ENCODE results near the gene ACSL1.
A peak's percentile ranks its signal among the peaks of the same experiment; 100 is the strongest.
"Not testable (repeated sequence)": the region's sequence is repeated elsewhere in the genome, so short reads cannot be mapped to it uniquely, and the experiment has no call there.

The ACSL1 gene

DNA sequence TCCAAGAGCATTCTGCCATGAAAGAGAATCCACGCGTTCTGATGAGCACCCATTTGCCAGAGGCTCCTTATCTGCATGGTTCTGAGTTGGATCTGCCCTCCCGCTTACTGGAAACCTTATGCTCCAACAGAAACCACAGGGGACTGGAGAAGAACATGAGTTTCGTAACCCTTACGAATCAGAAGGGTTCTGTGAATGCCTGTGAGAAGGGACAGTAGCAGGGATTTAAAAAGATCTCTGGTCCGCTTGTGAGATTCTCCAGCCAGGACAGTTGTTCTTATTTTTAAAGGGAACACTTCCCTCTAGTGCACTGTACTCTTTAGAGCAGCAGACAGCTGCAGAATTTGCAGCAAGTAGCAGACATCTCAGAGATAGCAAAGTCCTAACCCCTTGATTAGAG, 69.4 kb downstream of the ACSL1 start:
- DNase-seq (ENCODE audit: low read depth in 2 of 2) = no peak

DNA sequence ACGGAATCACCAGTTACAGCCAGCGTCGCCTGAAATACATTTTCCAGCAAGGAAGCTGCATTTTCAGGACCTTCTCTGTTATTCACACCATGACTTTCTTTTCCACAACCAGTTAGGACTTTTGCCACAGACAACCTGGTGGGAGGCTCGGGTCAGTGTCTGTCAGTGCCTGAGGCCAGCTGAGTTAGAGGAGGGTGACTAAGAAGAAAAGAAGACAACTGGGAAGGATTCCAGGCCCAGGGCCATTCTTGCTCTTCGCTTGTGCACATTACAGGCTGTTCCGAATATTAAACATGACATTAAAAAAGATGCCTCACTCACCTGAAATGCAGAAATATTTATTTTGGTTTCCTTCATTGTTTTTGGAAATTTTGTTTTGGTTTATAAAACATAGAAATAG, 70.5 kb downstream of the ACSL1 start:
- DNase-seq (ENCODE audit: low read depth in 2 of 2) = no peak

DNA sequence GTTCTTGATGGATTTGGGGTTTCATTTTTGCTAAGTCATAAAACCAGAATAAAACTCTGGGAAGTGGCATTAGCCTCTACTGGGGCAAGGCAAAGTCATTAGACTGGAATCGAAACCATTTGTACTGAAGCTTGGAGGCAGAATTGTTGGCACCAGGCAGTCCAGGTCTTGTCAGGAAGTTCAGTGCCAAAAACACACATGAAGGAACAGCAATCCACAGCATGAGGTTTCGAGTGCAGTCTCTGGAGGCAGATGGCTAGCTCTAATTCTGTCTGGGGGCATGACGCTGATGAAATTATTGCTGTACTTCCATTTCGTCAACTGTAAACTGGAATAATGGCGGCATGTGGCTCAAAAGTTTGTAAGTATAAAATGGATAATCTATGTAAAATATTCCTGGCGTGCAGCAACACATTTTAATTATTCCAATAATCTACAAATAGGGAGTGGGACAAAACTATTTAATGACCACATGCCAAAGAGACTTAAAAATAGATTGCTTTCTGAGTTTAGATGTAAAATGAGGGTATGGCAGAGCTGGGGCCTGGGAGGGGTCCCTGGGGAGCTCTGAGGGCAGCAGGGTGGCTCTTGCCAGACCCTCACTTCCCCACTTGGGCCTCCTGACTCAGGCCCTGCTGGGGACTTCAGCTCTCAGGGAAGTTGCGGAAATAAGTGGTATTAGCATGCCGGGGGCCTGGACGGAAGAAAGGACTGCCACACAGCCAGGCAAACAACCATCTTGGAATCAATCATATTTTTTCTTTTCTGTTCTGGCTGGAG, 73.1 kb downstream of the ACSL1 start:
- no peak for DNase-seq (ENCODE audit: low read depth in 2 of 2)

GRCh38 chr4:184751585-184751956, 74.2 kb downstream of the ACSL1 start:
- no peak for DNase-seq (ENCODE audit: low read depth in 2 of 2)

DNA sequence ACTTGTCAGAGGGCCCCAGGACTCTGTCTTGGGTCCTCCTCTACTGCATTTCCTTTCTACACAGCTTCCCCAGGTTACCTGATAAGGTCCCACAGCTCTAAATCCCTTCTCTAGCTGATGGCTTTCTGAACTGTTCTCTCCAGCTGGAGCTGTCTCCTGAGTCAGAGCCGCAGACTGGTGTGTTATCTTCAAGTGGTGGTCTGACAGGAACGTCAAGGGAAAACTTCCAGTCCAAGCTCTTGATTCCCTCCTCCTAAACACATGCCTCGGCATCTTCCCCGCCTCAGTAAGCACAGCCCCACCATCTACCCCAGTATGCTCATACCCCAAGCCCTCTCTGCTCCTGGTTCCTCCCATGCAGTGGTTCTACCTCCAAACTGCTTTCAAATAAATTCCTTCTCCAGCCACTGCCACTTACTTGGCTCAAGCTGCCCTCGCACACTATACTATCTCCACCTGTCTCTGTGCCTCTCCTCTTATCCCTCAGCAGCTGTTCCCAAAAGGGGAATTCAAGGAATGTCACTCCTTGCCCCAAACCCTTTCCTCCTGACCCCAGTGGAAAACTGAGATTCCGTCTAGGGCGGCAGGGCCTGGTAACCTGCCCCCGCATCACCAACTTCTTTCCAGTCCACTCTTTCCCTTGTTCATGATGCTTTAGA, 74.7 kb downstream of the ACSL1 start:
- no peak for DNase-seq (ENCODE audit: low read depth in 2 of 2)

DNA sequence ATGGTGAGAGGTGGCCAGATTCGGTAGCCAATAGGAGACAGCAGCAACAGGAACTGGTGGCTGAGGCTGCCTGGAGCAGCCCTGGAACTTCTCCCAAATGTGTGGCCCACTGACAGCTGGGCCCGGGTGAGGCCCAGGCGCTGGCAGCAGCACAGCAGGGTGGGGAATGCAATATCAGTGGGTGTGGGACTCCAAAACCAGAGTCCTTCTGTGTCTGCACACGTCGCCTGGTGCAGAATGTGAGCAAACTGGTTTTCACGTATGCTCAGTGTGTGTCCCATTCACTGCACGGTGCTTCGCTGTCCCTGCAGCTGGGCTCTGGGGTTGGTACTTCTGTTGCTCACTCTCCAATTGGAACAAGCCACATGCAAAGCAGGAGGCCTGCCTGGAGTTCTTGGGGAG, 77.5 kb downstream of the ACSL1 start:
- no peak for DNase-seq (ENCODE audit: low read depth in 2 of 2)

DNA sequence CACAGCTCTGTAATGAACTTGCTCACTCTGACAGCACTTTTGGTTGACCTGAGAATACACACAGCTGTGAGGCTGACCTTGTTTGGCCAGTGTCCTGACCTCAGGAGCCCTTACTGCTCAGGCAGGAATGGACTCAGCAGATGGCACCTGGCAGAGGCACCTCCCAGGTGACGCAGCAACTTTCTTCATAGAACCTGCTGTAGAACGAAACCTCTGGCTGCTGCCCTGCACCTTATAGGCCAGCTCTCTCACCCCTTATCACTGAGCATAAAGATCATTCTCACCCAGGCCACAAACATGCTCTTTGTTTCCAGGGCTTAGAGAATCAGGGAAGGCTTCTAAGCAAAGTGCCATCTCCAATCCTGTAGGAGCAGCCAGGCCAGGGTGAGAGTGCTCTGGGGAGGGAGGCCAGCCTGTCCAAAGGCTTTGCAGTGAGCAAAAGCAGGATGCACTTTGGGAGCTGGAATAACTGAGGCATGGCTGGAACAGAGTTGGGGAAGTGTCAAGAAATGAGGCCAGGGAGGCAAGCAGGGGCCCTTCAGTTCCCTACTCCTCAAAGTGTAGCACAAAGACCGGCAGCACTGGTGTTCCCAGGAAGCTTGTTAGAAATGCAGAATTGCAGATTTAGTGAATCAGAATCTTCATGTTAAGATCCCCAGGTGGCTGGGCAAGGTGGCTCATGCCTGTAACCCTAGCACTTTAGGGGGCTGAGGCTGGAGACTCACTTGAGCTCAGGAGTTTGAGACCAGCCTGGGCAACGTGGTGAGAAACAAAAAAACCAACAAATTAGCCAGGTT, 78.5 kb downstream of the ACSL1 start:
- DNase-seq (ENCODE audit: low read depth in 2 of 2) = no peak

- peak; percentile 31 to 41 for DNase-seq (ENCODE audit: low read depth in 2 of 2)
These were observed 79.7 kb downstream of the ACSL1 start for GRCh38 chr4:184745831-184746795.

- no peak for DNase-seq (ENCODE audit: low read depth in 2 of 2)
These were observed 81.5 kb downstream of the ACSL1 start for GRCh38 chr4:184744236-184744635.

GRCh38 chr4:184743650-184744049, 82.1 kb downstream of the ACSL1 start:
- DNase-seq (ENCODE audit: low read depth in 2 of 2) = no peak

DNA sequence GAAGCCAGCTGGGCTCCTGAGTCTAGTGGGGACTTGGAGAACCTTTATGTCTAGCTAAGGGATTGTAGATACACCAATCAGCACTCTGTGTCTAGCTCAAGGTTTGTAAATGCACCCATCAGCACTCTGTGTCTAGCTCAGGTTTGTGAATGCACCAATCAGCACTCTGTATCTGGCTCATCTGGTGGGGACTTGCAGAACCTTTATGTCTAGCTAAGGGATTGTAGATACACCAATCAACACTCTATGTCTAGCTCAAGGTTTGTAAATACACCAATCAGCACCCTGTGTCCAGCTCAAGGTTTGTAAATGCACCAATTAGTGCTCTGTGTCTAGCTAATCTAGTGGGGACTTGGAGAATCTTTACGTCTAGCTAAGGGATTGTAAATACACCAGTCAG, 84.1 kb downstream of the ACSL1 start:
- DNase-seq (ENCODE audit: low read depth in 2 of 2) = not testable (repeated sequence)

DNA sequence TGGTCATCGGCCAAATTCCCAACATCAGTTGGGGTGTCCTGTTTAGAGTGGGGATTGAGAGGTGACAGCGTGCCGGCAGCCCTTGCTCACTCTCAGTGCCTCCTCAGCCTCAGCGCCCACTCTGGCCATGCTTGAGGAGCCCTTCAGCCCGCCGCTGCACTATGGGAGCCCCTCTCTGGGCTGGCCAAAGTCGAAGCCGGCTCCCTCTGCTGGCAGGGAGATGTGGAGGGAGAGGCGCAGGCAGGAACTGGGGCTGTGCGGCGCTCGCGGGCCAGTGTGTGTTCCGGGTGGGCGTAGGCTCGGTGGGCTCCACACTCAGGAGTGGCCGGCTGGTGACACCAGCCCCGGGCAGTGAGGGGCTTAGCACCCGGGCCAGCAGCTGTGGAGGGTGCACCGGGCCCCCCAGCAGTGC, 84.8 kb downstream of the ACSL1 start:
- DNase-seq (ENCODE audit: low read depth in 2 of 2) = no peak

DNA sequence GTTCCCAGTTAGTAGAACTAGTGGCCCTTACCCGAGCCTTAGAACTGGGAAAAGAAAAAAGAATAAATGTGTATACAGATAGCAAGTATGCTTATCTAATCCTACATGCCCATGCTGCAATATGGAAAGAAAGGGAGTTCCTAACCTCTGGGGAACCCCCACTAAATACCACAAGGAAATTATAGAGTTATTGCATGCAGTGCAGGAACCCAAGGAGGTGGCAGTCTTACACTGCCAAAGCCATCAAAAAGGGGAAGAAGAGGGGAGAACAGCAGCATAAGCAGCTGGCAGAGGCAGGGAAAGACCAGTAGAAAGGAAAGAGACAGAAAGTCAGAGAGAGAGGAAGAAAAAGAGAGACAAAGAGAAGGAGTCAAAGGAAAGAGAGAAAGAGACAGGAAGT, 86.2 kb downstream of the ACSL1 start:
- DNase-seq (ENCODE audit: low read depth in 2 of 2) = not testable (repeated sequence)

DNA sequence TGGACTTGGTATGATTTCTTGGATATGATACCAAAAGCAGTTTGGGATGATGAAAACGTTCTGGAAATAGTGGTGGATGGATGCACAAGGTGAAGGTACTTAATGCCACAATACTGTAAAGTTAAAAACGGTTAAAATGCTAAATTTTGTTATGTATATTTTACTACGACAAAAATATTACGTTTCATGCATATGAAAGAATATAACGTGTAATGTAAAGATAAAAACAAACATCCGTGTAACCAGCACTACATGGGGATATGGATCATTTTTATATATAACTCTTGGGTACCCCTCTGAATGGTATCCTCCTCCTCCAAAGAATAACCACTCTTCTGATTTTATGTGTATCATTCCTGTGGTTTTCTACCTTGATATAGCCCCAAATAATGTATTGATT, 91.0 kb downstream of the ACSL1 start:
- DNase-seq (ENCODE audit: low read depth in 2 of 2) = no peak

- DNase-seq (ENCODE audit: low read depth in 2 of 2) = peak; percentile 96
These were observed 91.9 kb downstream of the ACSL1 start, which contains the start of gene CENPU for GRCh38 chr4:184733654-184734524. Gene CENPU (minus strand): TSS chr4:184734096. CDS start chr4:184734062, 34 bp downstream.

DNA sequence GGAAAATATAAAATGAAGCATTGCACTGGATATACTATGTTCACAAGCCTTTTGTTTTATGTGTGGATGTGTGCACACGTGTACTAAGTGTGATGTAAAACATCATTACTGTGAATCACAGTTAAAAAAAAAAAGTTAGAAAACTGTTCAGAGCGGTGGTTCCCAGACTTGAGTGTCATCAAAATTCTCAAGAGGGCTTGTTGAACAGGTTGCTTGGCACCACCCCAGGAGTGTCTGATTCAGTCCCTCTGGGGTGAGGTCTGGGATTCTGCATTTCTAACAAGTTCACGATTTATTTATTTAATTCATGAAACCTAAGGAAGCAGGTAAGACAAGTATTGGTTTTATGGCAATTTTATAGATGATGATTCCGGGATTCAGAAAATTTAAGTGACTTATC, 93.6 kb downstream of the ACSL1 start:
- no peak for DNase-seq (ENCODE audit: low read depth in 2 of 2)

DNA sequence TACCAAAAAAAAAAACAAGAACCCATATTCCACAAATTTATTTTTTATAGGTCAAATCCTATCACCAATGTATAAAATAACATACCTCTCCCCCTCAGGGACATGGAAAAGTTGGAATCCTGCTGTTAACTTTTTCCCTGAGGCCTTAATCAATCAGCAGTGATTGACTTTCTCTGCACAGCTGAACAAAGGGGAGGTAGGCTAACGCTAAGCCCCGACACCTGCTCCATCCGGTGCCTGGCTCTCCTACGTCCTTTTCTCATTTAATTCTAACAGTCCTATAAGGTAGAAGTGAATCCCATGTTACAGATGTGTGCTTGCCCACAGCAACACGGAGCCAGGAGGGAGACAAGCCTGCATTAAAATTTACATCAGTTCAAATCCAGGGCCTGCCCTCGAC, 94.7 kb downstream of the ACSL1 start:
- no peak for DNase-seq (ENCODE audit: low read depth in 2 of 2)

DNA sequence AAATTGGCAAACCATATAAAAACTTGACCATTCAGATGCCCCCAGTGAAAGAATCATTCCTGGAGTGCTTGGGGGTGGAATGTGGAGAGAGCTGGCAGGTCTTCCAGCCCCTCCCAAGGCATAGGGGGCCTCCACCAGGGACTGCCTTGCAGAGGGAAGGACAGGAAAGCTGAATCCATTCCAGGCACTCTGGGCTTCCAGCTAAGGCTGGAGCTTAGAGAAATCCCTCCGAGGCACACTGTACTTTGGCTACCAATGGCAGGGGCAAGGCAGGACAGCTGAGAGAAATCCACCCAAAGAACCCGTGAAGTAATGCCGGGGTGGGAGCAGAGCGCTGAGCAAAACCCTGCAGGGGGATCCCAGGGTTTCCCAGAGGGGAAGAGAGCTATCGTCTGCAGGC, 95.8 kb downstream of the ACSL1 start:
- DNase-seq (ENCODE audit: low read depth in 2 of 2) = no peak

GRCh38 chr4:184728858-184729257, 96.9 kb downstream of the ACSL1 start:
- DNase-seq (ENCODE audit: low read depth in 2 of 2) = no peak

DNA sequence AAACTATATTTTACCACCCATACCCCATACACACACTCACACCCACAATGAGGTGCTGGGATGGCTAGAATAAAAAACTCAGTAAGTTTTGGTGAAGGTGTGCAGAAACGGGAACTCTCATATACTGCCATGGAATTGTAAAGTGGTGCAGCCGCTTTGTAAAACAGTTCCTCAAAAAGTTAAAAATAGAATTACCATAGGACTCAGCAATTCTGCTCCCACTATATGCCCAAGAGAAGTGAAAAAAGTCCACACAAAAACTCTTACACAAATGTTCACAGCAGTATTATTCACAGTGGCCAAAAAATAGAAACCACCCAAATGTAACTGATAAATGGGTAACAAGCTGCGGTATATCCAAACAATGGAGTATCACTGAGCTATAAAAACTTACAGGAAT, 98.3 kb downstream of the ACSL1 start:
- no peak for DNase-seq (ENCODE audit: low read depth in 2 of 2)

All from stimulated activated CD8-positive, alpha-beta memory T cell treated with anti-CD3 and anti-CD28 coated beads, Interleukin-15, amount 100 ng/mL, for 48 hours (primary cell).